GM21528 (cell line): ENCODE results near the gene SLC16A10.

Experiments used
- ATAC-seq: cut with Tn5 transposase; IDR thresholded peaks from one replicate; pipeline ENCODE4 v1.9.1; 2021; ENCODE audit warnings: mild to moderate bottlenecking, moderate library complexity; ENCODE audit not compliant: unreplicated experiment, low FRiP score

SLC16A10 gene

DNA sequence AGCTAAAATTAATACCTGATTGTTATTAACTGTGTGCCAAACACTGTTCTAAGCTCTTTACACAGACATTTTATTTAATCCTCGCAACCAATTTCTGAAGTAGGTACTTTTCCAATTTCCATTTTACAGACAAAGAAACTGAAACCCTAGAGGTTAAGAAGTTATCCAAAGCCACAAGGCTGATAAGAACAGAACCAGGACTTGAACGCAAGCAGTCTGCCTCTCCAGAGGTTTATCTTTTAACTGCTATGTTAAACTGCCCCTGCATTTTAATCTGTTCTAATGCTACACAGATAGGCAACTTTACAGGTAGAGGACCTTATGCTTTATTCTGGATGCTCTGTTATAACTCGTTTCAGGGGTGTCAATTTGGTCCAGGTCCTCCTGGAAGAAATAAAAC lies 118.2 kb downstream of the SLC16A10 start:
- no peak for ATAC-seq

DNA sequence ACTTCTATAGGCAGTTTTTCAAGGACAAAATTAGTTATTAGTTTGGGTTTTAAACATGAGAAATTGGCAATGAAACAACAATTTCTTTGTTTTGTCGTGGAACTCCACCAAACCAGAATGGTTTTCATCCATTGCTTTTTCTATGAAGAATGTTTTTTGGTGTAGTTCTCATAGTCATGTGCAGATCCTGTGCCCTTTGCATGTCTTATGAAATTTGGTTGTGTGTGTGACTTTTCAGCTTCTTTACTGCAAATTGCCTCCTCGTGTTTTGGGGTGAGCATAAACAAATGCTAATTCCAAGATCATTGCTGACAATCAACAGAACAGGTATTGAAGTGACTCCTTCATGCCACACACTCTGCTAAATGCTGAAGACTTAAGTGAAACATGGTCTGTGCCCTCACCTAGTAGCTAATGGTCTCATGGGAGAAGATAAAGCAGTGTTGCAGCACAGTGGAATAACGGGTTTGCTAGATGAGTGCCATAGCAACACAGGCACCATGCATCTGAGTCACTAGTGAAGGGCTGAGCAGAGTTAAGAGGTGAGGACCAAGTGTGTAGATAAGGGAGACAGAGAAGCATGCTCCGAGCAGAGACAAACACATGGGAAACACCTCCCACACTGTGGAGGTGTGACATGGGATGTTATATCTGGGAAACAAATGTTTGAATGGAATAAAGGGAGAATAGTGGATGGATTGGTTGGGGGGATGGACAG lies 120.0 kb downstream of the SLC16A10 start:
- ATAC-seq = no peak

DNA sequence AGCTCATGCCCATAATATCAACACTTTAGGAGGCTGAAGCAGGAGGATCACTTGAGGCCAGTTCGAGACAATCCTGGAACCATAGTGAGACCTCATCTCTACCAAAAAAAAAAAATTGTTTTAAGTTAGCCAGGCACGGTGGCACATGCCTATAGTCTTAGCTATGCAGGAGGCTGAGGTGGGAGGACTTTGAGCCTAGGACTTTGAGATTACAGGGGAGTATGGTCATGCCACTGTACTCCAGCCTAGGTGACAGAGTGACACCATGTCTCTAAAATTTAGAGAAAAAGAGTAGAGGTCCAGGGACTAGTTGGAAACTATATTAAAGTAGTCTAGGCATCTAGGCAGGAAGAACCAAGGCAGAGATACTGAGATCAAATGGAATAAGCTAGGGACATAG lies 121.6 kb downstream of the SLC16A10 start:
- ATAC-seq = no peak

DNA sequence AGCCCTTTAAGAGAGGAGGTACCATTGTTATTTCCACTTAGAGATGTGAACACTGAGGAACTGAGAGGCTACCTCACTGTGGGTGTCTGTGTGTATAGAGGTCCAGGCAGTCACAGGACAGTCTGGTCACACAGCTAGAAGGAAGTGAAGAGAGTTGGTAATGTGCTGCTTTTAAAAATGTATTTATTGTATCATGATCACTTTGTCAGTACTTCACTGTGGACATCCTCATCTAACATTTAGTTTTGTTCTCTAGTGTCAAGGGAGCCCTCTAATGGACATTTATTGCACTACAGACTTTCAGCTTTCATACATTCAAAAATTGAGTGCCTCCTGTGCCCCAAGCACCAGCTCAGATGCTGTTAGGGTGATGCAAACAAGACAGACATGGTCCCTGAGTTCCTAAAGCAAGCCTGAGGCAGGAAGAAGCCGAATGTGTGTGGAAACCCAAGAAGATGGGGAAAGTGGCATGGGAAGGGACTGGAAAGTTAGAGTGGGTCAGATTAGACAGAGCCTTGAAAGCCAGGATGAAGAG lies 123.0 kb downstream of the SLC16A10 start:
- ATAC-seq = no peak

DNA sequence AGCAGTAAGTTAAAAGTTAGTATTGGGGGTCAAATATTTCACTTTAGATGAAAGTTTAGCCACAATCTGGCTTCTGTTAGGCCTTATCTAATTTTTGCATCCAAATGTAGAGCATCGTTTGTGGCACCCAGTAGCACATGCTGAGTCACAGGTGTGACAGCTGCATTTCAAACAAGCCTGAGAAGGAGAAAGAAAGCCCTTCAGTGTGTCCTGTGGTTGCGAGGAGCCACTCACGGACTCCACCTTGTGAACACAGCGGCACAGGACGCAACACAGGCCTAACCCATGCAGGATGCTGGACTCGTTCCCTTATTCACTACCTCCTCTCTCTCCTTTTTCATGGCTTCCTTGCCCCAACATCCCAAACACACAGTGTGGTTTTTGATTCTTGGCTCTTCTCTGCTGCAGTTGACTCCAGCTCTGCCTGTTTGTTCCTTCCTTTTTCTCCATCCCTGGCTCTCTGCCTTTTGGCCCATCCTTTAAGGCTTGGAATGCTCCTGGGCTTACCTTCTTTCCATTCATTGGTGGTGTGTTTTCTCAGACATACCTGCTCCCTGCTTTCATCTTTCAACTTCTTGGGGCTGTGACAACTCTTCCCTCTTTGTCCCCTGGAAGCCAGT lies 124.2 kb downstream of the SLC16A10 start:
- ATAC-seq = no peak

DNA sequence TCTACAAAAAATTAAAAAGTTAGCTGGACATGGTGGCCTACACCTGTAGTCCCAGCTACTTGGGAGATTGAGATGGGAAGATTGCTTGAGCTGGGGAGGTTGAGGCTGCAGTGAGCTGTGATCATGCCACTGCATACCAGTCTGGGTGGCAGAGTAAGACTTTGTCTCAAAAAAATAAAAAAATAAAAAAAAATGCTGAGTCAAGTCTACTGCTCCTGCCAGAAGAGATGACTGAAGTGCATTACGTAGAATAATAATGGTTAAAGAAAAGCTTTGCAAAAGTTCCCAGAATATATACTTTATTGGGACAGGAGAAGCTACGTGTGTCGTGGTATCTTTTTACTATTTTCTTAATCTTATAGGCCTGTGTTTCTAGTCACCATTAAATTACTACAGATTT lies 125.3 kb downstream of the SLC16A10 start:
- no peak for ATAC-seq

DNA sequence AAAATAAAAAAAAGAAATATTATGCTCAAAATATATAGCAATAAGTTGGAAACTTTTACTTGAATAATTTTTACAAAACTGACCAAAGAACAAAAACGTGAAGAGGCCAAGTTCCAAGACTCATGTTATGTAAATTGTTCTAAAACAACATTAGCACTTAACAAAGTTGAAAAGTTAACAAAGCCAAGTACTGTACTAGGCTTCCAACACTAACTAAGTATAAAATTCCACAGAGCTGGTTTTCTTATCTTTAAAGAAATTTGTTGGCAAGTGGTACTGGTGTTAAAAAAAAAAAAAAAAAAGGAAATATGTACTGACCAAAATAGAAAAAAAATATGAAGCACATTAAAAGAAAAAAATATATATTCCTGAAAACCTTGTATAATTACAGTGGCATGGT lies 127.8 kb downstream of the SLC16A10 start:
- no peak for ATAC-seq

DNA sequence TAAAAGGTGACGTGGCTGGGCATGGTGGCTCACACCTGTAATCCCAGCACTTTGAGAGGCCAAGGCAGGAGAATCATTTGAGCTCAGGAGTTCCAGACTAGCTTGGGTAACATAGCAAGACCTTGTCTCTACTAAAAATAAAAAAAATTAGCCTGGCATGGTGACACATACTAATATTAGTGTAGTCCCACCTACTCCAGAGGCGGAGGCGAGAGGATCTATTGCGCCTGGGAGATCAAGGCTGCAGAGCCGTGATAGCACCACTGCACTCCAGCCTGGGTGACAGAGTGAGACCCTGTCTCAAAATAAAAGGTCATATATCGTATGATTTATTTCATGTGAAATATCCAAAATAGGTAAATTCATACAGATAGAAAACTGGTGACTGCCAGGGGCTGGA lies 132.5 kb downstream of the SLC16A10 start:
- ATAC-seq = no peak

DNA sequence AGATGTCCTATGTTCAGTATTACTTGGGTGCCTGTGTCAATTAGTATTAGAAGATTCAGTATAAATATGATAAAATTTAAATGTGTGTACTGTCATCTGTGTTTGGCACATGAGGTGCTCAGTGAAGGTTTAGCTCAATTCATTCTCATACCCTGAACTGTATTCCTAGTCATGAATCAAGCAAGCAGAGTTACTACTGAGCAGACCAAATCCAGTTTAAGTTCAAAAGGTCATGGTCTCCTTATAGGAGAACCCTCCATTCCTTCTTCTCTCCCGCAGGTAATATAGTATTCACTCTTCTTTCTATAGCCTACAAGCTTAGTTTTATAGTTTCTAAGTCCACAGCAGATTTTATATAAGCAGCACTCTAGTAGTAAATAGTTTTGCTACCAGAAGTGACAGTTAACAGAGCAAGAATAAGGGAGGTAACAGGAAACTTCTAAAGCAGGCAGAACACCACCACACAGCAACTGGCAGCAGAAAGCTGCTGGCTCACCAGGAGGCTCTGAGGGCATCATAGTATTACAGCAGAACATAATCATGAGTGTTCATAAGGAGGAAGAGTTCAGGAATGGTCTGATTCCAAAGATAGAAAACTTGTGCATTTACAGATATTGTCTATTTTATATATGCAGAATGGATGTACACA lies 133.2 kb downstream of the SLC16A10 start:
- no peak for ATAC-seq

DNA sequence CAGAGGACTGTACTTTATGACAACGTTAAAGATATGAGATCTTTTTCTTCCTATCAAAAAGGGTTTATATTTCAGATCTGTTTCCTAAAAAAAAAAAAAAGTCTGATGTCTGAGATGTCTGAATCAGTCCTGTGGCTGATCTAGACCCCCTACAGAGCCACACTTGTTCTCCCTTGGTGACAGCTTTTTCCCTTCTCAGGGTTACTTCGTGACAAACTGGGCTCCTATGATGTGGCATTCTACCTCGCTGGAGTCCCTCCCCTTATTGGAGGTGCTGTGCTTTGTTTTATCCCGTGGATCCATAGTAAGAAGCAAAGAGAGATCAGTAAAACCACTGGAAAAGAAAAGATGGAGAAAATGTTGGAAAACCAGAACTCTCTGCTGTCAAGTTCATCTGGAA lies 134.5 kb downstream of the SLC16A10 start:
- no peak for ATAC-seq

DNA sequence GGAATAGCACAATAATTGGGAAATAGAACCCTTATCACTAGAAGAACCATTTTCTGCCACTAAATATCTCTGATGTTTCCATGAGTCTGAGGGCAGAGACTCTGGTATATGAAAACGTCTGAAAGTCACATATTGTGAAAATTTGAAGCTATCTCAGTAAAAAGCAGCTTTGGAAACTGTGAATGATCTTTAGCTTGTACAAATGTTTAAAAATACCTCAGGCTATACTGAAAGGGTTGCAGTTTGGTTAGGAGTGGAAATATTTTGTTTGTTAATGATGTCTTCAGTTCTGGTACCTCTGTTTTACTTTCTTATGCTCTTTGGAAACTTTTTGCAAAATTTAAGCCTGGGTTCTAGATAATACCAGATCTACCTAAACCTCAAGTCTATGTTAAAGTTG lies 135.0 kb downstream of the SLC16A10 start:
- ATAC-seq = no peak

DNA sequence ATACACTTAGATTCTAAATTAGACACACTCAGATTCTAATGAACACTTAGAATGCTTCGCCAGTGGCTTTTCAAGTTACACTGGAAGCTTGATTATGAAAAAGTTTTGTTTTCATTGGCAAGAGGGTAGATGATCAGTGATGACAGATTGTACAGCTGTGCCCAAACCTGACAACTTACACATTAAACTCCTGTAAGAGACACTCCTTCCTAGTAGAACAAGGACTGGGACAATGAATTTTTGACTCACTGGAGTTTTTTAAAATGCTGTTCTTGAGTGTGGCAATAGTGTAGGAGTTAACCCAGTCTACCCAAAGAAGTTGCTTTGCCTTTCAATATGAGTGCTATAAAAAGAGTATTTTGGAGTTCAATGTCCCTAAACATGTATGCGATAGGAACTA lies 140.8 kb downstream of the SLC16A10 start:
- no peak for ATAC-seq

DNA sequence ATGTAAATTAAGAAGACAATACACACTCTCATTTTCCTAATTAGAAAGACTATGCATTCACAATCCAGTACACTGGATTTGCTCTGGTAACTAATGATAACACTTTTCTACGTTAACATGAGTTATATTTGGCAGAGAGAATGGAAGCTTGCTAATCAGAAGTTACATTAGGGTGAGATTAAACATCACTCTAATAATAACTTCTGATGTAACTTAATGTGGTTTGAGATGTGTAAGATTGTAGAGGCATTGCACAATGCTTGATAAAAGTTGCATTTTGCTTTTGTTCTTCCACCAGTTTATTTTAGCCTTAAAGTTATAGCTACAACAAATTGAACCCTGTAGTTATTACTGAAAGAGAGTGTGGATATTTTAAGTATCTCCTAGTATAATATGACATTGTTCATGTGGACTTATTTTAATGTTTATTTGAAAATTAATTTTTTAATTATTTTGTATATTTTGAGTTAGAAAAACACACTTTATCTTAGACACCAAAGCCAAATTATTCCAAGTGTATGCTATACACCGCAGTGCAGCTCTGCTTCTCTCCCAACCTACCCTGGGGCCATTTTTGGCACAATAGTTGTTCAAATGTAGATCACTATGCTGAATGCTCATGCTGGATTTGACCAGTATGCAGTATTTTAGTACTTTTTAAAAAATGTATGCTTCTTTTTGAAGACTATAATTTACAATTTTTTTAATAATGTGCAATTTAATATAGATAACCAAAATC lies 143.2 kb downstream of the SLC16A10 start:
- ATAC-seq = no peak

DNA sequence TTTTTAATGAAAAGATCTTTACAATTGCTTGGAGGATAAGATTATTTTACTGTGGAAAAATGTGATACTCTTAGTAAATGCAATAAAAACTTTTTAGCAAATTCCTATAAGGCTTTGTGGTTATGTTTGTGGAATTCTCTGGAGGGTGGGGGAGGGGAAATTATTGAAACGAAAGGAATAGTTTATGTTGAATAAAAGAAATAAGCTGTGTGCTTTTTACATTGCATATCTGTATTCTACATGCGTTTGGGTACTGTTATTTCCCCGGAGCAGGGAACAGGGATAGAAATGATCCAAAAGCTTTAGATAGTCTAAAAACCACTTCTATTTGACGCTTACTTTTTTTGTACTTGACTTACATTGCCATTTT lies 143.8 kb downstream of the SLC16A10 start:
- no peak for ATAC-seq

DNA sequence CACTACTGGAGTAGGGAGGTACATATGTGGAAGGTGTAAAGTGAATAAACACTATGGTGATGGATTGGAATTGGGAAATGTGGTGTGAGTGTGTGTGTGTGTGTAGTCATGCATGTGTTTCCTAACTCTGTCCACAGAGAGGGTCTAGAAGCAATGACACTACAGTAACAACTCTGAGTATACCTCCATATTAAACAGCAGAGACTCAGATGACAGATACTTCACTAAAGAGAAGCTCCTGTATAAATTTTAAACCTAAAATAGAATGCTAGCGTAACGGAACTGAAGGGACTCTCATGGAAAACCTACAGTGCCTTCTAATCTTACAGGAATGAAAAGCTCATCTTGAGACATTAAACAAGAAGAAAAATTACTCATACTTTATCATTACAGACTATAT lies 150.5 kb downstream of the SLC16A10 start:
- no peak for ATAC-seq

DNA sequence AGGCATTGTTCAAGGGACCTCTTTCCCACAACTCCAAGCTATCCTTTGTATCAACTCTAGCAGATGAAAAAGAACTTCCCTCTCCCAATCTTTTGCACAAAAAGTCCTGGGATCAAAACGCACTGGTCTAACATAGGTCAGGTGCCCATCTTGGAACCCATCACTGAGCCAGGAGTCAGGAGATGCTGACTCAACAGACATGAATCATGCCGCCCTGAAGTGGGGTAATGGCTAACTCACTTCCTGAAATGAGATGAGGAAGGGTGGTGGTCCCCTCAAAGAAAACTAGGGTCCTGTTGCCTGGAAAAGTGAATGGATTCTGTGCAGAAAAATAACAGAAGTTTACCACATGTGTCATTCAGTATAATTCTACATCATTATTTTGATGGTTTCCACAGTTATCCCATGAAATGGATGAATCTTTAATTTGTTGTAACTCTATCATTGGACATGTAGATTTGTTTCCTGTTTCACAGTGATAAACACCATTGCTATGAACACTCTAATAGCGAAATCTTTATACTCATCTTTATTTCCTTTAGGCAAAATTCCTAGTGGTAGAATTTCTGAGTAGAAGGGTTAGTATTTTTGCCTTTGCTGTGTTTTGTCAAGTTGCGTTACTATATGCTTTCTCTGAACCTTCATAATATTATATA lies 151.3 kb downstream of the SLC16A10 start:
- no peak for ATAC-seq

DNA sequence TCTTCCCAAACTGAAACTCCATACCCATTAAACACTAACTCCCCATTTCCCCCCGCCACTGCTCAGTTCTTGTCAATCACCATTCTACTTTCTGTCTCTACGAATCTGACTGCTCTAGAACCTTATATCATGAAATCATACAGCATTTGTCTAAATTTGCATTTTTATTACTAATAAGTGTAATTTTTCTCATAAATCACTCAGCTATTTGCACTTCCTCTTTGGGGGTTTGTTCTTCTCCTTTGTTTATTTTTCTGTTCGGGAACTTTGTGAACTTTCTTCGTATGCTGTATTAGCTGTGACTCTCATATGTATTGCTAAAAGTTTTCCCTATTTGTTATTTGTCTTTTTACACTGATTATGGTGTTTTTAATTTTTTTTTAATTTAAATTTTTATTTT lies 152.2 kb downstream of the SLC16A10 start:
- ATAC-seq = no peak

DNA sequence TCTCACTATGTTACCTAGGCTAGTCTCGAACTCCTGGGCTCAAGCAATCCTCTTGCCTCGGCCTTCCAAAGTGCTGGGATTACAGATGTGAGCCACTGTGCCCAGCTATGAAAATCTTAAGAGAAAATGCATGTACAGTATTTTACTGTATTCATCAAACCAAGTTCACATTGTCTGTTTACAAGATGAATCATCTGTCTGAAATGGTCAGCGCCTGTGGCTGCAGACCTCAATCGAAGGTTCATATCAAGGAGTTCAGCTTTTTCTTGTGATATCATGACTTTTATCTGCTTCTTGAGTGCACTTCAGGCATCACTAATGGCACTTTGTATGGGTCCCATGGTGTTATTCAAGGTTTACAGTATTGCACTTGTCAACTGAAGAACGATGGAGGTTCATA lies 155.1 kb downstream of the SLC16A10 start:
- no peak for ATAC-seq

DNA sequence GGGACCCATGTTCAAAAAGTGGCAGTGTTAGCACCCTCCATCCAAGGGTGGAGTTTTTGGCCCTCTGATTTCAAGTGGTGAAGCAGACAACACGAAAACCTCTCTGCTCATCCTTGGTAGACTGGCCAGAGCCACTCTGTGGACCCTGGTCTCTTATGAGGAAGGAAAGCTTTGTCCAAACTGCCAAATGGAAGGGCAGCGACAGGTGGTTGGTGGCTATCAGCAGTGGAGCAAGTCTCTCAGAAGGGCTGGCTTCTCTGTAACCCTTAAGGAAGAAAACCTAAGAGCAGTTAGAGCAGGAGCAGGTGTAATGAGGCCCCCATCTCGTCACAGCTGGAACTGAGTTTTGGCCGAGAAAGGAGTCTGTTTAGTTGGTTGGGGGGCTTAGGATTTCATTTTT lies 155.8 kb downstream of the SLC16A10 start:
- ATAC-seq = no peak

DNA sequence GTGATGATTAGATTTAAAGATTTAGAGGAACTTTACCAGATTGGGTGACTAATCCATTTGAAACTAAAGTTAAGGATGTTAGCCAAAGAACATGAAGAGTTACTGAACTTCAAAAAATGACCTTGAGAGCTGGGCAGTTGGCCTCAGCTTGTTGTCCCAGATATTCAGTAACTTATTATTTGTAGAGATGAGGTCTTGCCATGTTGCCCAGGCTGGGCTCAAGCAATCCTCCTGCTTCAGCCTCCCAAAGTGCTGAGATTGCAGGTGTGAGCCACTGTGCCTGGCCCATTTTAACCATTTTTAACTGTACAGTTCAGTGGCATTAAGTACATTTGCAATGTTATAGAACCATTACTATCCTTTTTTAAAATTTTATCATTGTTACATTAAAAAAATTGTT lies 161.5 kb downstream of the SLC16A10 start:
- no peak for ATAC-seq
